ENCODE data around the gene SOX18. TPM values are rescaled to one million over a fixed set of nuclear protein-coding genes. Genes with fewer than 3 reads are reported as not detected.

Gene SOX18
- total and polyA plus RNA-seq, 2 donors from 2014 or later = 36.5 to 56.7 TPM

GRCh38 chr20:64029293-64030117 is 19.9 kb downstream of the SOX18 start:
- H3K9me3 ChIP-seq (ENCODE audit: control insufficient read depth in 2 of 3, insufficient read depth in 1 of 3, low read length in 3 of 3) = no peaks in the 10 kb centered on the region
- no peak overlapping the region for H3K27ac ChIP-seq (ENCODE audit: low read depth in 2 of 2, low read length in 2 of 2)
- peaks cover 0 to 2% (median under 1%) of the 10 kb centered on the region in 3 donors for H3K4me1 ChIP-seq (ENCODE audit: control insufficient read depth in 2 of 3, insufficient read depth in 2 of 3, low read depth in 1 of 3, low read length in 3 of 3)
- intact Hi-C loops (cut with DNase I) = no loop called here
- no peak for FAIRE-seq
- no peak overlapping the region for H3K9ac ChIP-seq (ENCODE audit: low read length in 3 of 3)
- no peak for DNase-seq
- H3K4me3 ChIP-seq (ENCODE audit: low read length in 3 of 3) = no peak overlapping the region
- TF ChIP-seq CTCF (IDR thresholded peaks at IDR 0.05; ENCODE audit: borderline replicate concordance, extremely low read depth, insufficient read depth) = no peak
- H3K36me3 ChIP-seq (ENCODE audit: control insufficient read depth in 2 of 3, insufficient read depth in 3 of 3, low read length in 3 of 3) = peaks cover 4 to 57% (median 38%) of the 10 kb centered on the region in 3 donors
- no peaks in the 10 kb centered on the region for H3K27me3 ChIP-seq (ENCODE audit: control insufficient read depth, insufficient read depth, low read length)

- no peak overlapping the region for H3K27ac ChIP-seq (ENCODE audit: low read depth in 2 of 2, low read length in 2 of 2)
- H3K27me3 ChIP-seq (ENCODE audit: control insufficient read depth, insufficient read depth, low read length) = no peaks in the 10 kb centered on the region
- FAIRE-seq (no peak), DNase-seq (no peak)
- H3K4me3 ChIP-seq (ENCODE audit: low read length in 3 of 3) = no peak overlapping the region
- peaks cover 6 to 70% (median 40%) of the 10 kb centered on the region in 3 donors for H3K36me3 ChIP-seq (ENCODE audit: control insufficient read depth in 2 of 3, insufficient read depth in 3 of 3, low read length in 3 of 3)
- peaks cover 0 to 9% (median 2%) of the 10 kb centered on the region in 3 donors for H3K4me1 ChIP-seq (ENCODE audit: control insufficient read depth in 2 of 3, insufficient read depth in 2 of 3, low read depth in 1 of 3, low read length in 3 of 3)
- no peaks in the 10 kb centered on the region for H3K9me3 ChIP-seq (ENCODE audit: control insufficient read depth in 2 of 3, insufficient read depth in 1 of 3, low read length in 3 of 3)
- H3K9ac ChIP-seq (ENCODE audit: low read length in 3 of 3) = no peak overlapping the region
- no peak for TF ChIP-seq CTCF (IDR thresholded peaks at IDR 0.05; ENCODE audit: borderline replicate concordance, extremely low read depth, insufficient read depth)
- intact Hi-C loops (cut with DNase I) = no loop called here
Measured at GRCh38 chr20:64027981-64028685, 21.3 kb downstream of the SOX18 start.

DNA sequence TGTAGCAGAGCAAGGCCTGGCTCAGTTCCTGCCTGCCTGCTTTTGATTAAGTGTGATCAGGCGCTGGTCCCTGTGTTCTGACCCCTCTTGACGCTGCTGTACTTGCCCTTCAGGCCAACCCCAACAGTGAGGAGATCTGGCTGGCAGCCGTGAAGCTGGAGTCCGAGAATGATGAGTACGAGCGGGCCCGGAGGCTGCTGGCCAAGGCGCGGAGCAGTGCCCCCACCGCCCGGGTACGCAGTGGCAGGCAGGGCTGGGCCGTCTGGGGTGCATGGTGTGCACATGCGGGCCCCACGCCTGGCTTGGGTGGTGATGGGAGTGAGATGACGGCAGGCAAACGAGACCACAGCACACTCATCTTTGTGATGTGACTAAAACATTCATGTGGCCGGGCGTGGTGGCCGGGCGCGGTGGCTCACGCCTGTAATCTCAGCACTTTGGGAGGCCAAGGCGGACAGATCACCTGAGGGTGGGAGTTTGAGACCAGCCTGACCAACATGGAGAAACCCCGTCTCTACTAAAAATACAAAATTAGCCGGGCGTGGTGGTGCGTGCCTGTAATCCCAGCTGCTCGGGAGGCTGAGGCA is 23.5 kb downstream of the SOX18 start:
- H3K9me3 ChIP-seq (ENCODE audit: control insufficient read depth in 2 of 3, insufficient read depth in 1 of 3, low read length in 3 of 3) = no peaks in the 10 kb centered on the region
- peaks cover 6 to 78% (median 47%) of the 10 kb centered on the region in 3 donors for H3K36me3 ChIP-seq (ENCODE audit: control insufficient read depth in 2 of 3, insufficient read depth in 3 of 3, low read length in 3 of 3)
- no peak overlapping the region for H3K9ac ChIP-seq (ENCODE audit: low read length in 3 of 3)
- no peak for TF ChIP-seq CTCF (IDR thresholded peaks at IDR 0.05; ENCODE audit: borderline replicate concordance, extremely low read depth, insufficient read depth)
- H3K4me1 ChIP-seq (ENCODE audit: control insufficient read depth in 2 of 3, insufficient read depth in 2 of 3, low read depth in 1 of 3, low read length in 3 of 3) = peaks cover 0 to 9% (median 2%) of the 10 kb centered on the region in 3 donors
- DNase-seq = no peak
- H3K4me3 ChIP-seq (ENCODE audit: low read length in 3 of 3) = no peak overlapping the region
- no peaks in the 10 kb centered on the region for H3K27me3 ChIP-seq (ENCODE audit: control insufficient read depth, insufficient read depth, low read length)
- H3K27ac ChIP-seq (ENCODE audit: low read depth in 2 of 2, low read length in 2 of 2) = no peak overlapping the region
- FAIRE-seq = no peak
- intact Hi-C loops (cut with DNase I) = no loop called here

Data from kidney (tissue), 14 donors.